SIG-M5 (cell line): Measurements from ENCODE around the gene TMEM178B.
"Not testable (repeated sequence)": the region's sequence is repeated elsewhere in the genome, so short reads cannot be mapped to it uniquely, and the experiment has no call there.

Experiments
- DNase-seq: peaks from one replicate; lab custom pipeline; 2025; lab: John Stamatoyannopoulos, UW

Gene TMEM178B

DNA sequence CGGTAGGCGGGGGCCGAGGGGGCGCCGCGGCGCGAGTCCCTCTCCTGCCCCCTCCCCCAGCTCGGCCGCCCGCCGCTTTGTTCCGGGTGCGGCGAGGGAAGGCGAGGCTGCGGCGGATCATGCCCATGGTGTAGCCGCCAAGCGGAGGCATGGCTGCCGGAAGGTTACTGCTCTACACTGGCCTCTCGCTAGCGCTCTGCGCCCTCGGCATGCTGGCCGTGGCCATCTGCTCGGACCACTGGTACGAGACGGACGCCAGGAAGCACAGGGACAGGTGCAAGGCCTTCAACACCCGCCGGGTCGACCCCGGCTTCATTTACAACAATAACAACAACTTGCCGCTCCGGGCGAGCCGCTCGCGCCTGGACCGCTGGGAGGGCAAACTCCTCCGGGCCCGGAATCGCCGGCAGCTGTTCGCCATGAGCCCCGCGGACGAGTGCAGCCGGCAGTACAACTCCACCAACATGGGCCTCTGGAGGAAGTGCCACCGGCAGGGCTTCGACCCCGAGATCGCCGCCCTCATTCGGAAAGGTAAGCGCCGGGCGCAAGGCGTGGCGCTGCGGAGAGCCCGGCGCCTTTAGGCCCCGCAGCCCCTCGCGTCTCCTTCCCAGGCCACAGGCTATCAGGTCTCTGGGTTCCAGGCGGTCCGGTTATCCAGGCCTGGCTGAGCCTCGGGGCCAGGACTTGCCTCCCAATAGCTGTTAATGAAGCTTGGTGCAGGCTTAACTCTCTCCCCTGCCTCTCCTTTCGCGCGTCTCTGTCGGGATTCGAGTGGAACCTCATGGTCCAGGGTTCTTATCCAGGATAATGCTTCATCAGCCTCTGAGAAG is 513 bp downstream of the TMEM178B start:
- no peak for DNase-seq

DNA sequence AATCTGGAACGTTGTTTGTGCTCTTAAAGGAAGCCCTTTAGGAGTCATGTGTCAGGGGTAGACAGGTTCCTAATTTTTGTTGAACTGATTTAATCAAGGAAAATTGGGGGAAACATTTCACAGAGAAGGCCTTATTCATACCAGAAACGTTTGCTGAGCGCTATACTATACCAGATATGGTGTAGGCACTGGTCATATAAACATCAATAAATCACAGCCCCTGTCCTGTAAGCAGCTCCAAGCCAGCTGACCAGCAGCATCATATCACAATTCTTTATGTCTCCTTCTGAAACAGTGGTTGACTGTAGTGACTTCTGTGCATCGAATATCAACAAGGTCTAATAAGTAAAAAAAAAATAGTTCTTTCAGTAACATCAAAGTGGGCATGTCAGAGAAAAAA is 1.1 kb downstream of the TMEM178B start:
- no peak for DNase-seq

DNA sequence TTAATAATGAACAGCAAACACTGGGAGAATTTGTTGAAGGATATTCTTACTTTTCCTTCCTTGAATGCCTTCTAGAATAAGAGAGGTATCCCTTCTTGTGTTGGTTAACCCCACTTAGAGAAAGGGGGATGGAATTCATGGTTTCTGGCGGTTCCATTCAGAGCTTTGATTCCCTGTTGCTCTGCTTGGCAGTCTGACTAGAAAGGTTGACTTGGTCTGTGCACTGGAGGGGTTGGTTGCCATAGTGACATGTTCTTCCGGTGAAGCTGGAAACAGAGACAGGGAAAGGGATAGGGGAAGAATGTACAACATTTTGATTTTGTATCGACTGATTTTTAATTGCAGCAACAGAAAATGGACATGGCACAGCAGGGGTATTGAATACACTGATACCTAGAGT is 2.5 kb downstream of the TMEM178B start:
- DNase-seq, result no peak

DNA sequence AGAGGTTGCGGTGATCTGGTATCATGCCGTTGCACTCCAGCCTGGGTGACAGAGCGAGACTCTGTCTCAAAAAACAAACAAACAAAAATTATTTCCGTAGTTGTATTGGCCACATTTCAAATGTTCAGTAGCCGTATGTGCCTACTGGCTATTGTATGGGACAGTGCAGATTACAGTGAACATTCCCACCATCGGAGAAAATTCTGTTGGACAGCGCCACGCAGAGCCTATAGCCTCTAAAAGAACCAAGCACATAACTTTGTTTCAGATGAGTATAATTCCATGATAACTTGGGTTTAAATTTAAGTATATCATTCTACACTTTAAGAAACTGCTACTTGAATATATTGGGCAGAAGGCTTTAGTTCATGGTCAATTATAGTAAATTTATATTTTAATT is 5.4 kb downstream of the TMEM178B start:
- DNase-seq, result no peak

DNA sequence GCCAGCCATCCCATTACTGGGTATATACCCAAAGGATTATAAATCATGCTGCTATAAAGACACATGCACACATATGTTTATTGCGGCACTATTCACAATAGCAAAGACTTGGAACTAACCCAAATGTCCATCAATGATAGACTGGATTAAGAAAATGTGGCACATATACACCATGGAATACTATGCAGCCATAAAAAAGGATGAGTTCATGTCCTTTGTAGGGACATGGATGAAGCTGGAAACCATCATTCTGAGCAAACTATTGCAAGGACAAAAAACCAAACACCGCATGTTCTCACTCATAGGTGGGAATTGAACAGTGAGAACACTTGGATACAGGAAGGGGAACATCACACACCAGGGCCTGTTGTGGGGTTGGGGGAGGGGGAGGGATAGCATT is 15.6 kb downstream of the TMEM178B start:
- not testable (repeated sequence) for DNase-seq

DNA sequence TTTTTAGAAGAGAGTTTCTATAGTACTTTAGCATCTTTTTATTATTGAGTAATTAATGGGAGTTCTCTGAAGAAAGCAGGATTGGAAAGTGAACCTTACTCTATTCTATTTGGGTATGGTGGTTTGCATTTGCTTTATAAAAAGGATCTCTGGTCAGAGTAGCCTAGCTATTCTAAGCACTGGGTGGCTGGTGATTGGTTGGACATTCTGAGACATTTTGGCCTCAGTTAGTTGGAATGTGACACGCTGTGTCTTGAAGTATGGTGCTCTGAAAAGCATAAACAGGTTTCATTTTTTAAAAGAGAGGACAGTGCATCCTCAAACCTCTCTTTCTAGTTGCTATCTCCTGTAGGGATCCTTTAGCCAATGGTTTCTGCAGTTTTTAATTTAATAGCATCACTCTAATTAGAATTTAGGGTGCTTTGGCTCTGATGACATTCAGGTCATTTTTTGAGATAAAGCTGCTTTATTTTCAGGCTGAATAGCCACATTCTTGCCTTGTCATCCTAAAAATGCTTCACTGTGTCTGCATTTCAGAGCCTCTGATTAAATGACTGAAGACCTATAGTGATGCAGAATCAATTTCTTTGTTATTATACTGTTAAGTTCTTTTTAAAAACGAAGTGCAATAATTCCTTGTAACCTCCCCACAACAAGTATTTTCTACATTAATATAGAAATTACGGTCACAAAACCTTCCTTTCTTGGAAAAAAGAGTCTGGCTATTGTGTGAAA is 20.6 kb downstream of the TMEM178B start:
- no peak for DNase-seq

DNA sequence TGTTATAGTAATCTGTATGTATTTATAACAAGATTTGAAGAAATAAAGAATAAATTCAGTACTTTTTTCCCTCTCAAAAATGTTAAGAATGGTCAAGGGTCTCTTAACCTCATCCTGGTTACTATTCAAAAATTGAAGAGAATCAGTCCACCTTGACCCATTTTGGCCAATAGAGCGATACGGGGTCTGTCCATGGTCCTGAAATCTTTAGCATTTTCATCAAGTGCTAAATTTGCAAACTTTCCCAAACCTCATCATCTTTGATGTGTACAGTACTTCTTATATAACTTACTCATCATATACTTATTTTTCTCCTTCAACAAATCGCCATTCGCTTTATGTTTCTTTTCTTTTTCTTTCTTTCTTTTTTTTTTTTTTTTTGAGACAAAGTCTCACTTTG is 23.6 kb downstream of the TMEM178B start:
- DNase-seq, result no peak

DNA sequence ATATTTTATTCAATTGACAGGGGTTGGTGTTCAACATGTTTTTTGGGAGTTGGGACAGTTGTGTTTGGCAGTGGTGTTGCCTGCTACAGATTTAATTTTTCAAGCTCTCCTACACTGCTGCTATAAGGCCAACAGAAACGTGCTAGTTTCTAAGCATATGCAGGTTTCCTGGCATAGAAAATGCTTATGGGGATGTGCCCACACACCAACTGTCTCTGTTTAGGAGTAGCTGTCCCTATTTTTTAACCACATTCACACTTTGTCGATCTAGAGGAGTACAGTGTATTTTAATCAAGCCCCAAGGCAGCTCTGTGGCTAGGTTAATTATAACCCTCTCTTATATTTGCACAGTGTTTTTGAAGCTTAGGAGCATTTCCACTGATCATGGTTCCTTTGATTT is 28.6 kb downstream of the TMEM178B start:
- no peak for DNase-seq

DNA sequence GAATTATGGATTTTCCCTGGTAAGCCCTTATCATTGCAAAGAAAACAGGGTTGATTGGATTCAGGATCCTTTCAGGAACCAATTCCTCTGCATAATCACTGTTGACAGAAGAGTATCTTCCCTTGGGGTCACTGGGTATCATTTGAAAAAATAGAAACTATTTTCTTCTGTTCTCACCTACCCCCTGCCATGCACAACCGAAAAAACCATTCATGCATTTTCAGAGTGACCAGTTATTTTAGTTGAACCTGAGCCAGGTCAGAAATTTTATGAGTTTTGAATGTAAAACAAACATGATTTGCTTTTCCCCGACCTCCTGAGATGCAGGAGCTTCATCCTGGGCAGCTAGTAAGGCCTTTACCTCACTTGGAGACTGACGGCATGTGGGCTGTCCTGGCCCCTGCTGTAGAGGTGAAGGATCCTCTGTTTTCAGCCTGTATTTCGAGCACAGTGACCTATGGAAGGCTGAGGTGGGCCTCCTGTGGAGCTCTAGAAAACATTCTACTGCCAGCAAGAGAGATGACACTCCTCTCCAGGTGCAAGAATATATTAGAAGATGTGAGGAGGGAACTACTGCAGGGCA is 30.1 kb downstream of the TMEM178B start:
- DNase-seq, result no peak

DNA sequence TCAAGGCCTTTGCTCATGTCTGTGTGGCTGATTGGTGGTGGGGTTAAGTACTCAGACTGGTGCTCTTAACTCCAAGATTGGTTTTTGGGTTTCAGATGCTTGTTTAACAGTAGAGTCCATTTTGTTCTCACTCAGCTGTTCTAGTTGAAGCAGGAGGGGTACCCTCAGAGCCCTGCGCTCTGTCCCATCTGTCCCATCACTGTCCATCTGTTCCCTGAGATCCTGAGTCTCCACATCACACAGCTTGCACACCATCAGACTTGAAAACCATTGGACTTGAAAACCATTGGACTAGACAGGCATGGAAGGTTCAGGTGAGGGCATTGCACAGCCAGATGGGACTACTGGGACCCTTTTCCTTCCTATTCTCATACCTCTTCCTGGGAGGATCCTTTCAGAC is 39.3 kb downstream of the TMEM178B start:
- DNase-seq, result no peak

DNA sequence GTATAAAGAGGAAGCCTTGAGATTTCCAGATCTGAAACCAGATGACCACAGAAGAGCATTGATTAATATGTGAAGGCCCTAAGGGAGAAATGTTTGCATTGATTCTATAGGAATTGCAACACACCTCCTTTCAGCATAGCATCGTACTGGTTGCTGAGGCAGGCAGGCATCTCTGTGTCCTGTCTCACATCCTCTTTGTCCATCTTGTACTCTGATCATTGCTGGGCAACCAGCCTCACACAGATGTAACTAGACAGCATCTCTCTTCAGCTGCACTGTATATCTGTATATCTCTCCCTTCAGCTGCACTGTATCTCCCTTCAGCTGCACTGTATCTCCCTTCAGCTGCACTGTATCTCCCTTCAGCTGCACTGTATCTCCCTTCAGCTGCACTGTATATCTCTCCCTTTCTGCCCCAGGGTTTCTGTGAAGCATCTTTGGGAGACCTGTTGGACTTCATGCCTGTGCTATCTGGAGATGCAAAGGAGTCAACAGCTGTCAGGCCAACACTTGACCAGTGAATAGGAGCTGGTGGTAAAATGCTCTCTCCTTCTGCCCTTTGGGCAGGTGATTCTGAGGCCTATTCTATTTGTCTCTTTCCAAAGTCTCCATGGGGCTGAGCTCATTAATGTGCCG is 40.3 kb downstream of the TMEM178B start:
- DNase-seq, result no peak

DNA sequence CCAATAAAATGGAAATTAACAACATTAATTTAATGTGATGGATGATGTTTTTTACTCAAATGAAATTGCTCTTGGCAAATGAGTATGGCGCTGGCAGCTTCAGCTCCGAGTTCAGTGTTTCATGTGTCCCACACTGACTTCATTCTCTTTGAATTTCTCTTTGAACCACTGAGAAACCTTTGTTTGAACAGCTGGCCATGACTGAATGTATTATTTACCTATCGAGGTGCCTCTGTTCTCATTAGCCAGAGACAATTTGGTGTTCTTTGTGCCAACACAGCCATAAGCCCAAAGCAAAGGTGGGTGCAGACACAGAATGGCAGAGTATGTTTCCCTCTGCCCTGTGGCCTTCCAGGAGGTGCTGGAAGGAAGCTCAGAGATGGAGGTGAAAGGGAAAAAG is 42.1 kb downstream of the TMEM178B start:
- DNase-seq, result no peak

DNA sequence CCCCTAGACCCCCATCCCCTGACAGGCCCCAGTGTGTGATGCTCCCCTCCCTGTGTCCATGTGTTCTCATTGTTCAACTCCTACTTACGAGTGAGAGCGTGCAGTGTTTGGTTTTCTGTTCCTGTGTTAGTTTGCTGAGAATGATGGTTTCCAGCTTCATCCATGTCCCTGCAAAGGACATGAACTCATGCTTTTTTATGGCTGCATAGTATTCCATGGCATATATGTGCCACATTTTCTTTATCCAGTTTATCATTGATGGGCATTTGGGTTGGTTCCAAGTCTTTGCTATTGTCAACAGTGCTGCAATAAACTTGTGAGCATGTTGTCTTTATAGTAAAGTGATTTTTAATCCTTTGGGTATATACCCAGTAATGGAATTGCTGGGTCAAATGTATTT is 42.8 kb downstream of the TMEM178B start:
- DNase-seq, result not testable (repeated sequence)

DNA sequence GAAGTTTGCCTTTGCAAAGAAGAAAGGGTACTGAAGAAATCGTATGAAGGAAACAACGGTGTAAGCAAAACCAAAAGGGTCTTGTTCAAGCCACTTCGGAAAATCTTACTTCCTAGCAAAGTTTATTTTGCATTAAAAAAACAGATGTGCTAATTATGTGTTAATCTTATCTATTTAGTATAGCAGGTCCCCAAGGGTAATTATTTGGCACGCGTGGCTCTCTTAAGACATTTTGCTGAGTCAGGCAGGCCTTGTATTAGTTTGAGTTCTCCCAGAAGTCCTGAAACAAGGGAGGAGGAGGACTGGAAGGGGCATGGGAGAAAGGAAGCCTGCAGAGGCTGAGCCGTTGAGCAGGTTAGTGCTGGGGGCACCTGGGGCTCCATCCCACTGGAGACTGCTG is 44.9 kb downstream of the TMEM178B start:
- no peak for DNase-seq

DNA sequence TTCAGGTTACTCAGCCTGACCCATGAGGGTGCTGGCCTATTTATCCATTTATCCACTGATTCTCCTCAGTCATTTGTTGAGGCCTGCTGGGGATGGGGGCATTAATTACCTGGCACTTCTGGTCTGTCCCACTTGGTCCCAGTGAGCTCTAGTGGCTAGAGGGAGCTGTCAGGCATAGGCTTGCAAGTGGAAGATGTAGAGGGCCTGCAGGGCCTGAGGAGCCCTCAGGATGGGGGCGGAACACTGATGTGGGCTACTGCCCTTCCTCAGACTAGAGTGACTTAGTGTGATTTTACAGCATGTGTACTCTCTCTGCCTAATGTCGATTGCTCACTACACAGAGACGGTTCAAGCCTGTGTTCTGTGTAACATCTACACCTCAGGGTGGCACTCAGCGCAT is 45.3 kb downstream of the TMEM178B start:
- no peak for DNase-seq

DNA sequence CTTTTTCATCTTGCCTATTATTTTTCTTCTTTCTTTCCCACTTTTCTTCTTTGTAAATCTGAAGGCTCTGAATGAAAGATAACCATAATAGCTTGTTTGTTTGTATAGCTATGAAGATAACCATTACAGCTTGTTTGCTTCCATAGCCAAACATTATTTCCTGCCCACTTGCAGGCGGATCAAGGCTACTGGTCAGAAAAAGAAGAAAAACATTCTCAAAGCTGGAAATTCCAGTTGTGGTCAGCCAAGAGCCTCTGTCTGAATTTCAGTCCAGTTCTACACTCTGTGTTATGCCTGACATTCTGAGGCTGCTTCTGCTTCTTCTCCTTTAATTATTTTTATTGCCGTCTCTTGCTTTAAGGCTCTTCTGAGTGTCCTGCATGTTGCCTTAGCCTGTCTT is 48.9 kb downstream of the TMEM178B start:
- no peak for DNase-seq

DNA sequence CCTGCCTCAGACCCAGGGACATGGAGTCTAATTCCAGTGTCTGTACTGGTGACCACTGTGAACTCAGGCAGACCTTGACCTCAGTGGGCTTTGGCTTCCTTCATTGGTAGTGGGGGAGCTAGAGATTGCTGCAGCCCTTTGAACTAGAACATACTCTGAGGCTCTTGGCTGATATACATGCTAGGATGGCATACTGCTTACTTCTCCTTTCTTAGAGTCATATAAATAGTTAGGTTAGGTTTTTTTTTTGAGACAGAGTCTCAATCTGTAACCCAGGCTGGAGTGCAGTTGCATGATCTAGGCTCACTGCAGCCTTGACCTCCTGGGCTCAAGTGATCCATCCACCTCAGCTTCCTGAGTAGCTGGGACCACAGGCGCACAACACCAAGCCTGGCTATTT is 49.7 kb downstream of the TMEM178B start:
- no peak for DNase-seq

DNA sequence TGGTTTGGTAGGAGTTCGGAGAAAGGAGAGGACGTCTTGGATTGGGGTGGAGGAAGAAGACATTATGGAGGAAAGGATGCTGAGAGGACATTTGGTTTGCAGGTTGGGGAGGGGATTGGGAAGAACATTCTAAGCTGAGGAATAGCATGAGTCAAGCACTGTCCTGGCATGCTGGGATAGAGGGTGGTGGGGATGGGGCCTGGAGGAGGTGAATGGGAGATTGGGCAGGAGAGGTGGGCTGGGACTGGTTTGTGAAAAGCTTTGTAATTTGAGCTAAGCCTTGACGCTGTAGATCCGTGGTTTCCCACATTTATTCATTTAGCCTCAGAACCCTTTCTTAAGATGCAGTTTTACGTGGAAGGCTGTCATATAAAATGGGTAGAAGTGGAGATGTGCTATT is 52.2 kb downstream of the TMEM178B start:
- DNase-seq, result no peak

DNA sequence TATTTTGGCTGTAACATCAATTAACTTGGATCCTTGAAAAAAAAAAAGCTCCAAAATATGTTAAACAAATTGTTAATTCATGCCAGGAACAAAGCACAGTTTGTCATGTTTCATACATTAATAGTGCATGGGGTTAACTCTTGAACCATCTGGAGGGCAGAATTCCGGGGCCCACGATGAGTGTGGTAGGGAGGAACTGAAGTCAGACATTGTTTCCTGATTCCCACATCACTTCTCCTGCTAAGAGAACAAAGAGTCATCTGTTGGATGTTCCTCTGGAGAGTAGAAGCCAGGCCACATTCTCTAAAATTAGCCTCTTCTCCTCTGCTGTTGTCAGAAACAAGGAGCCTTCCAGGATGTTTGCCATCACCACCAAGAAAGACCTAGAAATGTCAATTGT is 54.6 kb downstream of the TMEM178B start:
- no peak for DNase-seq

DNA sequence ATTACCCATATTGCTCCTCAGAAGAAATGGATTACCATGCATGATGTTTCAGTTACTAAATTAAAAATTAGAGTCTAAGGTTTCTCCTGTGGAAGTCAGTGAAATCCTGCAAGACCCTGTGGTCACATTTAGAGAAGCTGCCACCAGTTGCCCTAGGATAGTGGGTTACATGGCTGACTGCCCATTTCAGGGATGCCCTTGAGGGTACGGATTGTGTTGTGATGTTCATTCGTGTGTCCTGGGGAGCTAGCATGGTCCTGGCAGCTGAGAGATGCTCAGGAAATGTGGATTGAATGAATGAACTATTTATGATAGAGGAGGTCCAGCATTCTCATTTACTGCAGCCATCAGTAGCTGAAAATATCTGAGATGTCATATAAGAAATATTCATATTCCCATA is 55.1 kb downstream of the TMEM178B start:
- DNase-seq, result no peak

DNA sequence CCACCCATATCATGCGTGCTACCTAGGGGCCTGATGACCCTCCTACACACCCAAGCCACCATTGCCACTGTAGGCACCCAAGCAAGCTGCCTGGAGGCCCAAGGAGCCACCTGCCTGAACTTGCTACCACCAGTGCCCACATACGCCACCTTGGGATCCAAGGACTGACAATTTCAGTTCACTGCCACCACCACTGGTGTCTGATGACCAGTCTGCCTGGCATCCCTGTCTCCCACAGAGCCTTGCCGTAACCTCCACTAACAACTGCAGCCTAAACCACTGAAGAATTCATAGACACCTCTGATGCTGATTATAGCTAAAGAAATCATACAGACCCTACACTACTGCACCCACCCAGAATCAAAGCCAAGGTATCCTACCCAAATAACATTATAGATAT is 58.8 kb downstream of the TMEM178B start:
- DNase-seq, result no peak

DNA sequence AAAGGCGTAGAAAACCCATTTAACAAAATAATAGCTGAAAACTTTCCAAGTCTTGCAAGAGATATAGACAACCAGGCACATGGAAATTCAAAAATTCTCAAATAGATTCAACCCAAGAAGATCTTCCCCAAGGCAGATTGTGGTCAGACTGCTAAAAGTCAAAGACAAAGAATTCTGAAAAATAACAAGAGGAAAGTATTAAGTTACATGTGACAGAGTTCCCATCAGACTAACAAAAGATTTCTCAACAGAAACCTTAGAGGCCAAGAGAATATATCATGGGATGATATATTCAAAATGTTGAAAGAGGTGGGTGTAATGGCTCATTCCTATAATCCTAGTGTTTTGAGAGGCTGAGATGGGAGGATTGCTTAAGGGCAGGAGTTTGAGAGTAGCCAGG is 59.8 kb downstream of the TMEM178B start:
- no peak for DNase-seq

DNA sequence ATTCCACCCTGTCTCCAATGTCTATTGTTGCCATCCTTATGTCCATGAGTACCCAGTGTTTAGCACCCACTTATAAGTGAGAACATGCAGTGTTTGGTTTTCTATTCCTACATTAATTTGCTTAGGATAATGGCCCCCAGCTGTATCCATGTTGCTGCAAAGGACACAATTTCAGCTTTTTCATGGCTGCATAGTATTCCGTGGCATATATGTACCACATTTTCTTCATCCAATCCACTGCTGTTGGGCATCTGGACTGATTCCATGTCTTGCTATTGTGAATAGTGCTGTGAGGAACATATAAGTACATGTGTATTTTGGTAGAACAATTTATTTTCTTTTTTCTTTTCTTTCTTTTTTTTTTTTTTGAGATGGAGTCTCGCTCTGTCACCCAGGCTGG is 68.2 kb downstream of the TMEM178B start:
- no peak for DNase-seq
